C4-2B (cell line): ENCODE measurements around the gene ATF3.

ENCODE experiments used
- CTCF ChIP-seq: fragments of 450-650 bp; conservative IDR thresholded peaks from 2 replicates; pipeline ENCODE4 v1.5.1; 2017; ENCODE audit warnings: mild to moderate bottlenecking
- ZFX ChIP-seq: fragments of 450-650 bp; IDR thresholded peaks from 2 replicates; pipeline ENCODE4 v1.6.1; 2017

- TF ChIP-seq ZFX (no peak), CTCF (no peak)
These were observed 20.6 kb upstream of the ATF3 start for GRCh38 chr1:212587888-212588510.
